HFFc6 (cell line): ENCODE measurements around the gene UBE2E2. TPM values are rescaled to one million over a fixed set of nuclear protein-coding genes. Genes with fewer than 3 reads are reported as not detected.

Source experiments
- DNase-seq: peaks from one replicate; pipeline ENCODE4 v3.0.0-alpha.2; 2018
- H3K27ac Mint-ChIP-seq: 2 replicates; pipeline ENCODE4 v1.8.0; 2020; ENCODE audit warnings: mild to moderate bottlenecking, mixed read lengths
- H3K27me3 Mint-ChIP-seq: 2 replicates; pipeline ENCODE4 v1.8.0; 2021; ENCODE audit warnings: mild to moderate bottlenecking, moderate library complexity, mixed read lengths; ENCODE audit not compliant: insufficient read depth
- H3K36me3 Mint-ChIP-seq: 2 replicates; pipeline ENCODE4 v1.8.0; 2021; ENCODE audit warnings: low read depth, mixed read lengths
- H3K4me1 Mint-ChIP-seq: 2 replicates; pipeline ENCODE4 v1.8.0; 2020; ENCODE audit warnings: low read depth, mixed read lengths
- H3K4me3 Mint-ChIP-seq: 2 replicates; pipeline ENCODE4 v1.8.0; 2020; ENCODE audit warnings: mild to moderate bottlenecking, moderate library complexity, mixed read lengths
- H3K9me3 Mint-ChIP-seq: 2 replicates; pipeline ENCODE4 v1.8.0; 2020; ENCODE audit warnings: mild to moderate bottlenecking, mixed read lengths
- total RNA-seq, 6 experiments: library from RNA; stranded (reverse); fragmentation: NEBNext Ultra II Directional; extraction: Animal tissue kit (Norgen Biotek cat#: 25700); gene quantifications; 2 replicates in 1 of 6; 3 replicates in 5 of 6; pipeline ENCODE4 v1.2.3, GENCODE V29; 2021
- TF ChIP-seq, protein P1 (sequence below): fragments of 200-600 bp; sonication (generic); IDR thresholded peaks from 2 replicates; pipeline ENCODE4 v1.5.0; 2021; ENCODE audit warnings: antibody characterized with exemption, mild to moderate bottlenecking

UBE2E2 gene
- total RNA-seq, 6 experiments from 2014 or later: 38.2 to 53.0 (median 47.2) TPM

DNA sequence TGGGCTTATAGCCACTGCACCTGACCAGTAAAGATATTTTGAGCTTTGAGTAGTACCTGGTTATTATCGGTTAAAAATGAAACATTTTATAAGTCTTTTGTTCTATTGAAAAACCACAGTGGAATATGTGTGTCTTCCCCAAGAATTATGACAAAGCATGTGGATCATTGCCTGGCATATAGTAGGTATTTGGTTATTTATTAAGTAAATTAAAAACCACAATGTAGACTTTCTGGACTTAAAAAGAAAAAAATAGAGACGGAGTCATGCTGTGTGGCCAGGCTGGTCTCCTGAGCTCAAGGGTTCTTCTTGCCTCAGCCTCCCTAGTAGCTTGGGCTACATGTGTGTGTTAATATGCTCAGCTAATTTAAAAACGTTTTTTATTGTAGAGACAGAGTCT, 43.5 kb downstream of the UBE2E2 start:
- Mint-ChIP-seq H3K4me3 (no peak overlapping the region), H3K27me3 (no peaks in the 10 kb centered on the region; the same call in 1 of the 2 replicates), H3K27ac (no peak overlapping the region), H3K36me3 (no peaks in the 10 kb centered on the region), H3K9me3 (no peaks in the 10 kb centered on the region), H3K4me1 (peaks cover 36% of the 10 kb centered on the region)
- TF ChIP-seq, protein P1, sequence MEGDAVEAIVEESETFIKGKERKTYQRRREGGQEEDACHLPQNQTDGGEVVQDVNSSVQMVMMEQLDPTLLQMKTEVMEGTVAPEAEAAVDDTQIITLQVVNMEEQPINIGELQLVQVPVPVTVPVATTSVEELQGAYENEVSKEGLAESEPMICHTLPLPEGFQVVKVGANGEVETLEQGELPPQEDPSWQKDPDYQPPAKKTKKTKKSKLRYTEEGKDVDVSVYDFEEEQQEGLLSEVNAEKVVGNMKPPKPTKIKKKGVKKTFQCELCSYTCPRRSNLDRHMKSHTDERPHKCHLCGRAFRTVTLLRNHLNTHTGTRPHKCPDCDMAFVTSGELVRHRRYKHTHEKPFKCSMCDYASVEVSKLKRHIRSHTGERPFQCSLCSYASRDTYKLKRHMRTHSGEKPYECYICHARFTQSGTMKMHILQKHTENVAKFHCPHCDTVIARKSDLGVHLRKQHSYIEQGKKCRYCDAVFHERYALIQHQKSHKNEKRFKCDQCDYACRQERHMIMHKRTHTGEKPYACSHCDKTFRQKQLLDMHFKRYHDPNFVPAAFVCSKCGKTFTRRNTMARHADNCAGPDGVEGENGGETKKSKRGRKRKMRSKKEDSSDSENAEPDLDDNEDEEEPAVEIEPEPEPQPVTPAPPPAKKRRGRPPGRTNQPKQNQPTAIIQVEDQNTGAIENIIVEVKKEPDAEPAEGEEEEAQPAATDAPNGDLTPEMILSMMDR: no peak
- DNase-seq: no peak

DNA sequence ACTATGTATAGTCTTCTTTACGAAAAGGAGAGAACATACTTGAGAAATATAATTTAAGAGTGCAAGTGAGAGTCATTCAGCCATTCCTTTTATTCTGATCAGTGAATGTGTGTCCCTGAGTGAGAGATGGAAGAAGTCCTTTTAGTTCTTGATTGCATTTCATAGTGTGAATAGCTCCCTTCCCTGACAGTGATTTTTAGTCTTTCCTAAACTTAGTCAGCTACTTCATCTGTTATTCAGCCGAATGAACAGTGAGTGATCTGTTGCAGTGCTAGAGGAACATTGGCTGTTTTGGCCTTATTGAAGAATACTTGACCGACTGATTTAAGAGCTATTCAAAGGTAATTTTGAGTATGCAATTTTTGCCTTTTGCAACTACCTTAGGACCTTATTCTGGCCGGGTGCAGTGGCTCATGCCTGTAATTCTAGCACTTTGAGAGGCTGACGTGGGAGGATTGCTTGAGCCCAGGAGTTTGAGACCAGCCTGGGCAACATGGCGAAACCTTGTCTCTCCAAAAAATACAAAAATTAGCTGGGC, 45.5 kb downstream of the UBE2E2 start:
- H3K4me3 Mint-ChIP-seq: no peak overlapping the region
- H3K36me3 Mint-ChIP-seq: no peaks in the 10 kb centered on the region
- H3K27ac Mint-ChIP-seq: no peak overlapping the region
- no peaks in the 10 kb centered on the region for H3K27me3 Mint-ChIP-seq
- no peak for DNase-seq
- TF ChIP-seq, protein P1: no peak
- no peaks in the 10 kb centered on the region for H3K9me3 Mint-ChIP-seq
- peaks cover 48% of the 10 kb centered on the region for H3K4me1 Mint-ChIP-seq

DNA sequence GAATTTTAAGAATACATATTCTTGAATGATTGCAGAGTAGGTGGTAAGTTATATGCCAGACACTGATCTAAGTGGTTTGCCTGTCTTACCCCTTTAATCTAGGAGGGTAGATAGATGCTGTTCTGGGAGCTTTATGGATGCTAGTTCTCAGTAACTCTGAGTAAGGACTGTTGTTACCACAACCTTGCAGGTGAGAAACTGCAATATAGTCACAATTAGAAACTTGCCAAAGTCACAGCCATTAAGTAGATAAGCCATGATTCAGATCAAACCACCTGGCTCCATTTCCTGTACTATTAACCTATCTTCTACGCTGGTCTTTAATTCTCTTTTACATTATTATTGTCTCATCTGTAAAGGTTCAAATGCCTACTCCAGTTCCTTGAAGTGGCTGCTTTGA, 46.8 kb downstream of the UBE2E2 start:
- Mint-ChIP-seq H3K36me3 (no peaks in the 10 kb centered on the region), H3K4me3 (no peak overlapping the region), H3K9me3 (no peaks in the 10 kb centered on the region), H3K4me1 (peaks cover 43% of the 10 kb centered on the region), H3K27ac (no peak overlapping the region), H3K27me3 (no peaks in the 10 kb centered on the region)
- DNase-seq: no peak
- TF ChIP-seq, protein P1: no peak

DNA sequence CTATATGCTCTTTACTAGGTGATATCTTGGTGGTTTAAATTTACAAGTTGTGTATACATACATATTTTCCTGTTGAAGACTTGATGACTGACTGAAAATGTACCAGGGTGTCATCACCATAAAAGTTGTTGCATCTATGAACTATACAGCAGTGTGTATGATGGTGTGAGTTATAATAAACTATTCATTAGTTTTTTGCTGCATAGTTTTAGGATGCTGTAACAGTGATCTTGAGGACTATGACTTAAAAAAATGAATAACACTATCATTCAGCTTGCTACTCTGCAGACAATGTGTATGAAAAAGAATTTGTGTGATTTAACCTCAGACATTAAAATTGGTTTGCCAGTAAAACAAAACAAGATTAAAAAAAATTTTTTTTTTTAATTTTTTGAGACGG, 49.0 kb downstream of the UBE2E2 start:
- Mint-ChIP-seq H3K27ac (no peak overlapping the region), H3K36me3 (no peaks in the 10 kb centered on the region), H3K4me1 (peaks cover 51% of the 10 kb centered on the region), H3K9me3 (no peaks in the 10 kb centered on the region), H3K27me3 (no peaks in the 10 kb centered on the region), H3K4me3 (no peak overlapping the region)
- TF ChIP-seq, protein P1: no peak
- no peak for DNase-seq

DNA sequence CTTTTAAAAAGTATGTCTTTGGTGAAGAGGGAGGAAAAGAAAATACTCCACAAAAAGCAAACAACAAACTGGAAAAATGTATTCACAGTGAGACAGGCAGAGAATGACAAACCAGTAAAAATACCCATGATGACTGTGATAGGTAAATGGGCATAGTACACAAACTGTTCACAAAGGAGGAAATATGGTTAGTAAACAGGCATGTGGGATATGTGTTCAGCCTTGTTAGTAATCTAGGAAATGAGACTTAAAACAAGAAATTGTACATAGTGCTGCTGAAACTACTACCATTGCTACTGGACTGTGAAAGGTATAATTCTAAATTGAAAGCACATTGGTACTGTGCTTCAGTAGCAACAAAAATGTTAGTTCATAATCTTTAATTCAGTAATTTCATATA, 50.1 kb downstream of the UBE2E2 start:
- Mint-ChIP-seq H3K36me3 (peaks cover 5% of the 10 kb centered on the region), H3K4me1 (peaks cover 59% of the 10 kb centered on the region), H3K4me3 (no peak overlapping the region), H3K27me3 (no peaks in the 10 kb centered on the region), H3K27ac (no peak overlapping the region), H3K9me3 (no peaks in the 10 kb centered on the region)
- TF ChIP-seq, protein P1: no peak
- no peak for DNase-seq

DNA sequence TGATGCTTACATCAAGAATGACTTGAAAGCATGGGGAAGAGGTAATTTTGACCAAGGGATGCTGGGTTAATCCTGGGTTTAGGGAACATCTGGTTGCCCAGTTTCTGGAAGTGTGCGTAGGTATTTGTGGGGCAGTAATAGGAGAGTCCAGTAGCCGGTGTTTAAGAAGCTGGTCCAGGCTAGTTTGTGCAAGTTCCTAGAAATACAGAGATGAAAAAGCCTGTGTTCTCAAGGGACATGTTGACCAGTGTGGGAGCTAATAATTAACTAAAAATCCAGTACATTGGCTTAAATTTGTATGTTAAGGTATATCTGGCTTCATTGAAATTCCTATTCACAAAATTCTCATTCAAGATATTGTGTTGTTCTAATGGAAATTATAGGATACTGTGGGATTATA, 51.2 kb downstream of the UBE2E2 start:
- H3K36me3 Mint-ChIP-seq: peaks cover 7% of the 10 kb centered on the region
- H3K27me3 Mint-ChIP-seq: no peaks in the 10 kb centered on the region
- H3K27ac Mint-ChIP-seq: no peak overlapping the region
- no peak overlapping the region for H3K4me3 Mint-ChIP-seq
- H3K9me3 Mint-ChIP-seq: no peaks in the 10 kb centered on the region
- no peak for DNase-seq
- TF ChIP-seq, protein P1: no peak
- peaks cover 58% of the 10 kb centered on the region for H3K4me1 Mint-ChIP-seq
